Colonic mucosa (tissue), 4 donors: ENCODE results near the gene AGO1. TPM values are rescaled to one million over a fixed set of nuclear protein-coding genes. Genes with fewer than 3 reads are reported as not detected.

ENCODE experiments used
- DNase-seq: peaks from one replicate; pipeline ENCODE4 v3.0.0-alpha.2; 2020
- H3K27ac ChIP-seq: fragments of 200-600 bp; one replicate; pipeline ENCODE4 v1.8.0; 2021
- H3K27me3 ChIP-seq: fragments of 200-600 bp; one replicate; pipeline ENCODE4 v1.8.0; 2021
- H3K36me3 ChIP-seq: fragments of 200-600 bp; one replicate; pipeline ENCODE4 v1.8.0; 2021
- H3K4me1 ChIP-seq: fragments of 200-600 bp; one replicate; pipeline ENCODE4 v1.8.0; 2021; ENCODE audit warnings: mild to moderate bottlenecking
- H3K4me3 ChIP-seq: fragments of 200-600 bp; one replicate; pipeline ENCODE4 v1.8.0; 2021
- H3K9ac ChIP-seq, 2 donors: one replicate each; pipeline ENCODE4 v1.7.0; 2013; ENCODE audit warnings: control low read depth in 2 of 2, low read depth in 2 of 2, low read length in 2 of 2
- H3K9me3 ChIP-seq: fragments of 200-600 bp; one replicate; pipeline ENCODE4 v1.8.0; 2021
- intact Hi-C: fragments of 100-400 bp; cut with DNase I; formaldehyde crosslinking; loops from one replicate; pipeline ENCODE4 v1.14.1; 2022
- total RNA-seq, 2 donors: library from RNA; stranded (reverse); fragmentation: NEBNext Ultra II Directional in 1 of 2; extraction: Animal tissue kit (Norgen Biotek cat#: 25700) in 1 of 2; gene quantifications; one replicate each; pipeline ENCODE4 v1.2.1, GENCODE V29; 2021
- TF ChIP-seq, protein P1 (sequence below): fragments of 200-600 bp; IDR thresholded peaks from one replicate; pipeline ENCODE4 v1.8.0; 2022; ENCODE audit warnings: antibody characterized with exemption, mild to moderate bottlenecking
- donor health status: healthy.
- donor health status: DM: no; HTN: no; CAD: no.
- donor health status: DM: no; HTN: no; CAD: no.

Gene AGO1
- total RNA-seq, 2 donors from 2014 or later, result 24.2 to 27.7 TPM

DNA sequence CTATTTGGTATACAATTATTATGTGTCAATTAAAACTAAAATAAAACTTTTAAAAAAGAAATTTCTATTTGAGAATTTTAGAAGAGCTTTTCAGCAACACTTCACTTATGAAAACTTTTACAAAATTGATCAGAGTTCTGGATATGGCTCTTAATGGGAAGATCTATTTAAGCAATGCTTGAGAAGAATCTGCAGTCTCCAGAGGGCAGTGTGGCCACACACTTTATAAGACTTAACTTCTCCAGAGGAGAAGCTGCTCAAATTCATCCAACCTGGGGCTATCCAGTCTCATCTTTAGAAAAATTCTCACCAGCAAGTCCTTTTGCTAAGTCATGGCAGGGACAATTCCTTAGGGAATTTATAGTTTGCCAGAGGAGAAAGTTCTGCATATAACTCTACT lies 25.2 kb upstream of the AGO1 start:
- H3K9me3 ChIP-seq, result no peaks in the 10 kb centered on the region
- H3K9ac ChIP-seq, result no peak overlapping the region
- H3K36me3 ChIP-seq, result no peaks in the 10 kb centered on the region
- TF ChIP-seq, protein P1, sequence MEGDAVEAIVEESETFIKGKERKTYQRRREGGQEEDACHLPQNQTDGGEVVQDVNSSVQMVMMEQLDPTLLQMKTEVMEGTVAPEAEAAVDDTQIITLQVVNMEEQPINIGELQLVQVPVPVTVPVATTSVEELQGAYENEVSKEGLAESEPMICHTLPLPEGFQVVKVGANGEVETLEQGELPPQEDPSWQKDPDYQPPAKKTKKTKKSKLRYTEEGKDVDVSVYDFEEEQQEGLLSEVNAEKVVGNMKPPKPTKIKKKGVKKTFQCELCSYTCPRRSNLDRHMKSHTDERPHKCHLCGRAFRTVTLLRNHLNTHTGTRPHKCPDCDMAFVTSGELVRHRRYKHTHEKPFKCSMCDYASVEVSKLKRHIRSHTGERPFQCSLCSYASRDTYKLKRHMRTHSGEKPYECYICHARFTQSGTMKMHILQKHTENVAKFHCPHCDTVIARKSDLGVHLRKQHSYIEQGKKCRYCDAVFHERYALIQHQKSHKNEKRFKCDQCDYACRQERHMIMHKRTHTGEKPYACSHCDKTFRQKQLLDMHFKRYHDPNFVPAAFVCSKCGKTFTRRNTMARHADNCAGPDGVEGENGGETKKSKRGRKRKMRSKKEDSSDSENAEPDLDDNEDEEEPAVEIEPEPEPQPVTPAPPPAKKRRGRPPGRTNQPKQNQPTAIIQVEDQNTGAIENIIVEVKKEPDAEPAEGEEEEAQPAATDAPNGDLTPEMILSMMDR, result peak; percentile 11
- H3K4me3 ChIP-seq, result no peak overlapping the region
- H3K4me1 ChIP-seq, result no peaks in the 10 kb centered on the region
- no peaks in the 10 kb centered on the region for H3K27me3 ChIP-seq
- intact Hi-C loops, result no loop called here
- H3K27ac ChIP-seq, result no peak overlapping the region
- DNase-seq, result no peak

- no peak overlapping the region for H3K9ac ChIP-seq
- intact Hi-C loops, result no loop called here
- H3K4me3 ChIP-seq, result no peak overlapping the region
- H3K4me1 ChIP-seq, result no peaks in the 10 kb centered on the region
- no peaks in the 10 kb centered on the region for H3K36me3 ChIP-seq
- H3K27me3 ChIP-seq, result no peaks in the 10 kb centered on the region
- TF ChIP-seq, protein P1, result no peak
- no peak overlapping the region for H3K27ac ChIP-seq
- H3K9me3 ChIP-seq, result no peaks in the 10 kb centered on the region
- DNase-seq, result no peak
Measured at GRCh38 chr1:35860696-35861095, 22.3 kb upstream of the AGO1 start.

GRCh38 chr1:35863136-35863535 lies 19.9 kb upstream of the AGO1 start:
- no peak overlapping the region for H3K4me3 ChIP-seq
- no peak overlapping the region for H3K27ac ChIP-seq
- intact Hi-C loops, result no loop called here
- H3K4me1 ChIP-seq, result no peaks in the 10 kb centered on the region
- no peaks in the 10 kb centered on the region for H3K9me3 ChIP-seq
- no peaks in the 10 kb centered on the region for H3K36me3 ChIP-seq
- H3K9ac ChIP-seq, result no peak overlapping the region
- no peak for DNase-seq
- TF ChIP-seq, protein P1, result no peak
- no peaks in the 10 kb centered on the region for H3K27me3 ChIP-seq

- Histone ChIP-seq H3K27ac (no peak overlapping the region), H3K9ac (no peak overlapping the region), H3K4me3 (no peak overlapping the region), H3K4me1 (no peaks in the 10 kb centered on the region), H3K9me3 (no peaks in the 10 kb centered on the region), H3K27me3 (no peaks in the 10 kb centered on the region), H3K36me3 (no peaks in the 10 kb centered on the region)
- intact Hi-C loops, result no loop called here
- TF ChIP-seq, protein P1, result no peak
- DNase-seq, result no peak
Measured at GRCh38 chr1:35863881-35864625, 19.0 kb upstream of the AGO1 start.

GRCh38 chr1:35864813-35865212 lies 18.2 kb upstream of the AGO1 start:
- intact Hi-C loops, result no loop called here
- no peaks in the 10 kb centered on the region for H3K27me3 ChIP-seq
- H3K27ac ChIP-seq, result no peak overlapping the region
- H3K4me1 ChIP-seq, result no peaks in the 10 kb centered on the region
- no peaks in the 10 kb centered on the region for H3K9me3 ChIP-seq
- H3K9ac ChIP-seq, result no peak overlapping the region
- TF ChIP-seq, protein P1, result no peak
- H3K4me3 ChIP-seq, result no peak overlapping the region
- H3K36me3 ChIP-seq, result no peaks in the 10 kb centered on the region
- DNase-seq, result no peak
